Measurements from ENCODE around the gene ARID1A.
"Not testable (repeated sequence)": the region's sequence is repeated elsewhere in the genome, so short reads cannot be mapped to it uniquely, and the experiment has no call there.

The ARID1A gene

DNA sequence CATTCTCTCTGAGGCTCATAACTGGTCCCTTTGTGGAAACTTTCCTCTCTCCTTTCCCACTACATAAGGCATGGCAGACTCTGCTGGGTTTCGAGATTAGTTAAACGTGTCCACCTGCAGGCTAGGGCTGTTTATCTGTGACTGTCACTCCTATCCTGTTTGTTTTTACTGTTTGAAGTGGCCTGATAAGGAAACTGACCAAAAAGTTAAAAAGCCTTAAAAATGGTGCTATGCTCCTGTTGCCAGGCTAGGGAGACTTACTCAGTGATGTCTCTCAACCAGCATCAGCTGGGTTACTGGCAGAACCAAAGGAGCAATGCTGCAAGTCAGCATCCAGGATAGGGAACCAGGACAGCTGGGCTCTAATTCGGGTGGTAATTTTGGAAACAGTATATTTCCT lies 95.8 kb downstream of the ARID1A start:
- TF ChIP-seq, protein P1, sequence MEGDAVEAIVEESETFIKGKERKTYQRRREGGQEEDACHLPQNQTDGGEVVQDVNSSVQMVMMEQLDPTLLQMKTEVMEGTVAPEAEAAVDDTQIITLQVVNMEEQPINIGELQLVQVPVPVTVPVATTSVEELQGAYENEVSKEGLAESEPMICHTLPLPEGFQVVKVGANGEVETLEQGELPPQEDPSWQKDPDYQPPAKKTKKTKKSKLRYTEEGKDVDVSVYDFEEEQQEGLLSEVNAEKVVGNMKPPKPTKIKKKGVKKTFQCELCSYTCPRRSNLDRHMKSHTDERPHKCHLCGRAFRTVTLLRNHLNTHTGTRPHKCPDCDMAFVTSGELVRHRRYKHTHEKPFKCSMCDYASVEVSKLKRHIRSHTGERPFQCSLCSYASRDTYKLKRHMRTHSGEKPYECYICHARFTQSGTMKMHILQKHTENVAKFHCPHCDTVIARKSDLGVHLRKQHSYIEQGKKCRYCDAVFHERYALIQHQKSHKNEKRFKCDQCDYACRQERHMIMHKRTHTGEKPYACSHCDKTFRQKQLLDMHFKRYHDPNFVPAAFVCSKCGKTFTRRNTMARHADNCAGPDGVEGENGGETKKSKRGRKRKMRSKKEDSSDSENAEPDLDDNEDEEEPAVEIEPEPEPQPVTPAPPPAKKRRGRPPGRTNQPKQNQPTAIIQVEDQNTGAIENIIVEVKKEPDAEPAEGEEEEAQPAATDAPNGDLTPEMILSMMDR (IDR thresholded peaks at IDR 0.05; ENCODE audit: low read depth, low read length, missing control alignments), result no peak
- no peak overlapping the region for H3K4me3 ChIP-seq (ENCODE audit: low read depth, low read length)
- DNase-seq (ENCODE audit: low read depth), result no peak
- in situ Hi-C loops (cut with HindIII; ENCODE audit: low sequenced_read_pairs), result loop anchor here (5.0 kb wide), 1 partner anchor 41 kb away; no protein-coding TSS in a partner anchor

DNA sequence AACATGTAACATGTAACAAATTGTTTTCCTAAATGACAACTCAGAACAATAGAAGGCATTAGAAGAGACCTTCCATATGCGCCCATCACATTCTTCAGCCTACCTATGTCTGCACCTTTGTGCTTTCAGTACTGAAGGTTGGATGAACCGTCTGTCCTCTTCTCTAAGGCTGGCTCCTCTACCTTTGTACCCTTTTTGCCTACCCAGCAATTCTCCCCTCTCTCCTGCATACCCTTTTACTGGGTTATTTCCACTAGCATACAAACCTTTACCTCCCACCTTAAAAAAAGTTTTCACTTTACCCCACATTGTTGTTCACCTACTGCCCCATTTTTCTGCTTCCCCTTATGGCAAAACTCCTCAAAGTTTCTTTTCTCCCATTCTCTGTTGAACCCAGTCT lies 97.1 kb downstream of the ARID1A start:
- in situ Hi-C loops (cut with HindIII; ENCODE audit: low sequenced_read_pairs), result loop anchor here (5.0 kb wide), 1 partner anchor 39 kb away; no protein-coding TSS in a partner anchor
- H3K4me3 ChIP-seq (ENCODE audit: low read depth, low read length), result no peak overlapping the region
- TF ChIP-seq, protein P1 (IDR thresholded peaks at IDR 0.05; ENCODE audit: low read depth, low read length, missing control alignments), result no peak

DNA sequence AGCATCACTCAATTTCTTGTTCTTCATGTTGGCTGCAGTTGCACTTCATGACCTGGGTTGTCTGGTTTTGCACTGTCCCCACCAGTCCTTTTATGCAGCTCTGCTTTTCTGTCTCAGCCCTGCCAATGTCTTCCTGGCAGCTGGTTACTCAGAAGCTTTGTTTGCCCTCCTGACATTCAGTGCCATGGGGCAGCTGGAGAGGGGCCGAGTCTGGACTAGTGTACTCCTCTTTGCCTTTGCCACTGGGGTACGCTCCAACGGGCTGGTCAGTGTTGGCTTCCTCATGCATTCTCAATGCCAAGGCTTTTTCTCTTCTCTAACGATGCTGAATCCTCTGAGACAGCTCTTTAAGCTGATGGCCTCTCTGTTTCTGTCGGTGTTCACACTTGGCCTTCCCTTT lies 98.6 kb downstream of the ARID1A start:
- in situ Hi-C loops (cut with HindIII; ENCODE audit: low sequenced_read_pairs), result loop anchor here (5.0 kb wide), 1 partner anchor 38 kb away; no protein-coding TSS in a partner anchor
- H3K4me3 ChIP-seq (ENCODE audit: low read depth, low read length), result no peak overlapping the region
- no peak for DNase-seq (ENCODE audit: low read depth)
- TF ChIP-seq, protein P1 (IDR thresholded peaks at IDR 0.05; ENCODE audit: low read depth, low read length, missing control alignments), result no peak

More for the DNA sequence above, 97.1 kb downstream of the ARID1A start:
- no peak for DNase-seq (ENCODE audit: low read depth)

DNA sequence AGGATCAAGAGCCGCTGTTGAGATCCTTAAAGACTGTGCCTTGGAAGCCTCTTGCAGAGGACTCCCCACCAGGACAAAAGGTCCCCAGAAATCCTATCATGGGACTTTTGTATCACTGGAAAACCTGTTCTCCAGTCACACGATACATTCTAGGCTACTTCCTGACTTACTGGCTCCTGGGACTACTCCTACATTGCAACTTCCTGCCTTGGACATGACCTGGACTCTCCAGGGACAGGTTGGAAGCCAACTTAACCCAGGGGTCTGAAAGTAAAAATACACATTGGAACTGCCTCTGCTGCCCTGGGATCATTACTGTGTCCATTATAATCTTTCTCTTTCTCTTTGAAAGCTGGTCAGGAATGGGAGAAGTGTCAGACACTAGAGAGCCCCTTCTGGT lies 101.8 kb downstream of the ARID1A start:
- TF ChIP-seq, protein P1 (IDR thresholded peaks at IDR 0.05; ENCODE audit: low read depth, low read length, missing control alignments), result no peak
- in situ Hi-C loops (cut with HindIII; ENCODE audit: low sequenced_read_pairs), result no loop called here
- DNase-seq (ENCODE audit: low read depth), result no peak
- H3K4me3 ChIP-seq (ENCODE audit: low read depth, low read length), result no peak overlapping the region

DNA sequence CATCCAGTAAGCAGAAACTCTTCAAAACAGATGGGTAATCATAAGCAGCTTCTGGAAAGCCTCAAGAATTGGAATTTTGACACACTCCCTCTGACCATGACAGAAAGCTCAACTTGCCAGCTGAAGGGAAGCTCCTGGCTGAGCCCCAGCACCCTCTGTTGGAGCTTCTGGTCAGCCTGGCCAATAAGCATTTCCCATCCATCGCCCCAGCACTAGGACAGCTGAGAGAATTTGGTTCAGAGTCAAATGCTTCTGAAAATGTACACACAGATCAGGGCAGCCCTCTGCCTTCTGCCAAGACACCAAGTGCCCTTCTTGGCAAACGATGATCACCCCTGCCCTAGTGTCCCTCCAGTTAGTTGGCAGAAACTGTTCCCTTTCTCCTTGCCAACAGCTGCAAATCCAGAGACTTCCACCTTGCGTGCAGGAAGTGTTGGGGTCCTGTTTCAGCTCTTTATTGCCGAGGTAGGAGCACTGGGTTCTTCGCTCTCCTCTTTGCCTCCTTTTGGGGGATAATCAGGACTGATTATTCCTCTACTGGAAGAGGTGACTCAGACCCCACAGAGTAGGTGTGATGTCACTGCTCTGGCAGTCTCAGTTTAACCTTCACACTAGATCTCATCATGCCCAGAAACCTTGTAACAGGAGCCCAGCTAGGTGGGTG lies 103.8 kb downstream of the ARID1A start:
- H3K4me3 ChIP-seq (ENCODE audit: low read depth, low read length), result peak overlapping the region; percentile 5
- in situ Hi-C loops (cut with HindIII; ENCODE audit: low sequenced_read_pairs), result no loop called here
- peak; percentile 76 for DNase-seq (ENCODE audit: low read depth)
- TF ChIP-seq, protein P1 (IDR thresholded peaks at IDR 0.05; ENCODE audit: low read depth, low read length, missing control alignments), result no peak

DNA sequence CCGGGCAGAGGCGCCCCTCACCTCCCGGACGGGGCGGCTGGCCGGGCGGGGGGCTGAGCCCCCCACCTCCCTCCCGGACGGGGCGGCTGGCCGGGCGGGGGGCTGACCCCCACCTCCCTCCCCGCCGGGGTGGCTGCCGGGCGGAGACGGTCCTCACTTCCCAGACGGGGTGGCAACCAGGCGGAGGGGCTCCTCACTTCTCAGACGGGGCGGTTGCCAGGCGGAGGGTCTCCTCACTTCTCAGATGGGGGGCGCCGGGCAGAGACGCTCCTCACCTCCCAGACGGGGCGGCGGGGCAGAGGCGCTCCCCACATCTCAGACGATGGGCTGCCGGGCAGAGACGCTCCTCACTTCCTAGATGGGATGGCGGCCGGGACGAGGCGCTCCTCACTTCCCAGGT lies 108.1 kb downstream of the ARID1A start:
- H3K4me3 ChIP-seq (ENCODE audit: low read depth, low read length); DNase-seq (ENCODE audit: low read depth); in situ Hi-C loops (cut with HindIII; ENCODE audit: low sequenced_read_pairs): not testable (repeated sequence)

DNA sequence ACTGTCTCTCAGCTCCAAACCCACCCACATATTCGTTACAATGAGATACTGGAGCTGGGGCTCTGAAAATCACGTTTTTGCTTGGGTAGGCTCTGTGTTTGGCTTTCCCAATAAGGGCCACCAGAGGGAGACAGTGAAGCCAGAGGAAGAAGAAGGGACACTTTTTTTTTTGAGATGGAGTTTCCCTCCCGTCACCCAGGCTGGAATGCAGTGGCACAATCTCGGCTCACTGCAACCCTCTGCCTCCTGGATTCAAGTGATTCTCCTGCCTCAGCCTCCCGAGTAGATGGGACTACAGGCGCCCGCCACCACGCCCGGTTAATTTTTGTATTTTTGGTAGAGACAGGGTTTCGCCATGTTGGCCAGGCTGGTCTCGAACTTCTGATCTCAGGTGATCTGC lies 114.3 kb downstream of the ARID1A start:
- H3K4me3 ChIP-seq (ENCODE audit: low read depth, low read length); DNase-seq (ENCODE audit: low read depth); in situ Hi-C loops (cut with HindIII; ENCODE audit: low sequenced_read_pairs): not testable (repeated sequence)
- TF ChIP-seq, protein P1 (IDR thresholded peaks at IDR 0.05; ENCODE audit: low read depth, low read length, missing control alignments), result peak; percentile 80
